OCI-LY3 (cell line): ENCODE results near the gene GJB1.

Experiments used
- EZH2phosphoT487 ChIP-seq: fragments of 200-600 bp; shearing (Covaris generic); IDR thresholded peaks from 2 replicates; pipeline ENCODE4 v1.6.1; 2018; ENCODE audit warnings: antibody characterized with exemption, mixed run types, low read depth
- TF ChIP-seq, protein P1 (sequence below): fragments of 200-600, 300-600 bp; sonication (generic); IDR thresholded peaks from 2 replicates; pipeline ENCODE4 v1.5.1; 2014; ENCODE audit warnings: antibody characterized with exemption, low read length, low read depth

DNA sequence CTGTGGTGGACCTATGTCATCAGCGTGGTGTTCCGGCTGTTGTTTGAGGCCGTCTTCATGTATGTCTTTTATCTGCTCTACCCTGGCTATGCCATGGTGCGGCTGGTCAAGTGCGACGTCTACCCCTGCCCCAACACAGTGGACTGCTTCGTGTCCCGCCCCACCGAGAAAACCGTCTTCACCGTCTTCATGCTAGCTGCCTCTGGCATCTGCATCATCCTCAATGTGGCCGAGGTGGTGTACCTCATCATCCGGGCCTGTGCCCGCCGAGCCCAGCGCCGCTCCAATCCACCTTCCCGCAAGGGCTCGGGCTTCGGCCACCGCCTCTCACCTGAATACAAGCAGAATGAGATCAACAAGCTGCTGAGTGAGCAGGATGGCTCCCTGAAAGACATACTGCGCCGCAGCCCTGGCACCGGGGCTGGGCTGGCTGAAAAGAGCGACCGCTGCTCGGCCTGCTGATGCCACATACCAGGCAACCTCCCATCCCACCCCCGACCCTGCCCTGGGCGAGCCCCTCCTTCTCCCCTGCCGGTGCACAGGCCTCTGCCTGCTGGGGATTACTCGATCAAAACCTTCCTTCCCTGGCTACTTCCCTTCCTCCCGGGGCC, 1.2 kb downstream of the GJB1 start:
- TF ChIP-seq, protein P1, sequence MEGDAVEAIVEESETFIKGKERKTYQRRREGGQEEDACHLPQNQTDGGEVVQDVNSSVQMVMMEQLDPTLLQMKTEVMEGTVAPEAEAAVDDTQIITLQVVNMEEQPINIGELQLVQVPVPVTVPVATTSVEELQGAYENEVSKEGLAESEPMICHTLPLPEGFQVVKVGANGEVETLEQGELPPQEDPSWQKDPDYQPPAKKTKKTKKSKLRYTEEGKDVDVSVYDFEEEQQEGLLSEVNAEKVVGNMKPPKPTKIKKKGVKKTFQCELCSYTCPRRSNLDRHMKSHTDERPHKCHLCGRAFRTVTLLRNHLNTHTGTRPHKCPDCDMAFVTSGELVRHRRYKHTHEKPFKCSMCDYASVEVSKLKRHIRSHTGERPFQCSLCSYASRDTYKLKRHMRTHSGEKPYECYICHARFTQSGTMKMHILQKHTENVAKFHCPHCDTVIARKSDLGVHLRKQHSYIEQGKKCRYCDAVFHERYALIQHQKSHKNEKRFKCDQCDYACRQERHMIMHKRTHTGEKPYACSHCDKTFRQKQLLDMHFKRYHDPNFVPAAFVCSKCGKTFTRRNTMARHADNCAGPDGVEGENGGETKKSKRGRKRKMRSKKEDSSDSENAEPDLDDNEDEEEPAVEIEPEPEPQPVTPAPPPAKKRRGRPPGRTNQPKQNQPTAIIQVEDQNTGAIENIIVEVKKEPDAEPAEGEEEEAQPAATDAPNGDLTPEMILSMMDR: no peak
- no peak for TF ChIP-seq EZH2phosphoT487
